IPS-NIHi7 (cell line): ENCODE data around the gene LRMDA.
A peak's percentile ranks its signal among the peaks of the same experiment; 100 is the strongest.

Experiments used
- DNase-seq: peaks from one replicate; pipeline ENCODE4 v3.0.0; 2012; ENCODE audit warnings: mixed read lengths; ENCODE audit errors: extremely low spot score

The LRMDA gene

DNA sequence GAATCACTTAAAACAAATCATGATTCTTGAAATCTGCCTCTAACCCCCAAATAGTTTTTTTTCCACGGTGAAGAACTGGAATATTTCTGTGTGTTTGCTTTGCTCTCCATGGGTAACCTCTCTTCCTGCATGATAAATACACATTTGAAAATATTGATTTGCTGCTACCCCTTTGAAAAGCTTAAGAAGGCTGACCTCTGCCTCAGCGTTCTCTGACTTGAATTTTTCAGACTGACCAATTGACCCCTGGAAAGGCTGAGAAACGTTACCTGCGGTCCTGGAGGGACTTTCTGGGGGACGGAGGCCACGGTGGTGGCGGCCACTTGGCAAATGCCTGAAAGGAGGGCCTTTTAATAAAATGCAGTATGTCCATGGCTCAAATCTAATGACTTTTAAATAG, 520.2 kb downstream of the LRMDA start:
- DNase-seq, result no peak

DNA sequence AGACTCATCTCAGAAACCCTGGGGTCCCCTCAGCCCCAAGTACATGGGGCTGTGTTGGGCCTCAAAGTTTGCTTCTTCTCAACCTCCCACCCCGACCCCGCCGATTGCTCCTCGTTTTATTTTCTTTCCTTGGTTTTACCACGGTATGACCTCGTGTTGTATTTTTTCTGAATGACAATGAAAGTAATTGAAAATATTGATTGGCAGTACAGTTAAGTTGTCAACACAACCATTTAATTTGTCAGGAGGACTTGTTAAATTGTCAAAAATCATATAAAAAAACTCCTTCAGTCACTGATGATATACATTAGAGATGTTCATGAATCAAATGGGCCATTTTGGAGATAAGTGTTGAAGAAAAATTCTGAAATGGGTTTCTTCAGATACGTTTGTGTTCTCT, 520.7 kb downstream of the LRMDA start:
- no peak for DNase-seq

DNA sequence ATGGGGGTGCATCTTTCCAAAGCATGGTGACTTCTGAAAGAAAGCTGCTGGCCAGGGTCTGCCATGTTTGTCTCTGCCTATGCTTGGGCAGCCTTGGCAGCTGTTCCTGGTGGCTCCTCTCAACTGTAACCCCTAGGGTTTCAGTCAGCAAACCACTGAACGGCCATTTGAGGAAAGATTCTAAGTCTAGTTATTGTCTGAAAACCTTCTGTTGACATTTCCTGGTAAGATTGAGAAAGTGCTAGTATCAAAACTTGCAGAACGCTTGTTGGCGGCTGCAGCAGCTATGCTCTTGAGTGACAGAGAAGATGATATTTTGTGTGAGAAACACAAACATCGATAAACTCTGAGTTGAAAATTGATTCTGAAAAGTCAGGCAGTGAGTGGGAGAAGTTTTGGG, 523.1 kb downstream of the LRMDA start:
- DNase-seq, result no peak

DNA sequence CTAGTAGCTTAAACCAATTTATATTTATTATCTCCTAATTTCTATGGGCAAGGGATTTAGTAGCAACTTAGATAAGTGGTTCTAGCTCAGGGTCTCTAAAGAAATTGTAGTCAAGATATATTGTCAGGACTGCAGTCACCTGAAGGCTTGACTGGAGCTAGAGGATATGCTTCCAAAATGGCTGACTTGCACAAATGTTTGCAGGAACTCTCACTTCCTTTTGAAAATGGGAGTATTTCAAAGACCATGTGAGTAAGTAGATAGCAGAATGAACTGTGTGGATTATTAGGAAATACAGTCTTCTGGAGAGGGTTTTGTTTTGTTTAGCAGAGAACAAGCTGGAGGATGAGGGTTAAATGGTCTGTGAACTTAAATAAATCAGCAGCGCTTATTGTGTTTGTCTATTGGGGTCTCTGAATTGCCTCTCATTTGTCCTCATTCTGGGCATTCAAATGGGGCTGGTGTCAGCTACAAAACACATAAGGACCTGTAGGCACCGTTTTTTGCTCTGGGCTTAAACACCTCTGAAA, 524.6 kb downstream of the LRMDA start:
- DNase-seq, result no peak

DNA sequence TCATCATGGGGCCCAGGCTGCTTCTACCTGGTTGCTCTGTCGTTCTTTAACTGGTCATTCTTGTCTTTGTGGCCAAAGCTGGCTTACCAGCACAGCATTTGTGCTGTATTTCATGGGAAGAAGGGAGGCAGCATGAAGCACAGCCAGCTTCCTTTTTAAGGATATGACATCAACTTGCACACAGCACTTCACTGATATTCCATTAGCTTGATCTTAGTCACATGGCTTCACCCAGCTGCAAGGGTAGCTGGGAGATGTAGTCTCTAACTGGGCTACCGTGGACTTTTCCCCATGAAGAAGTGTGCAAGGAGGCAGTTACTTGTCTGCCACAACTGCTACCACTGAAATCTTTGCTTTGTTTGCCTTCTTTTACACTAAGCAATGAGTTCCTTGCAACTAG, 525.2 kb downstream of the LRMDA start:
- DNase-seq, result peak; percentile 19

DNA sequence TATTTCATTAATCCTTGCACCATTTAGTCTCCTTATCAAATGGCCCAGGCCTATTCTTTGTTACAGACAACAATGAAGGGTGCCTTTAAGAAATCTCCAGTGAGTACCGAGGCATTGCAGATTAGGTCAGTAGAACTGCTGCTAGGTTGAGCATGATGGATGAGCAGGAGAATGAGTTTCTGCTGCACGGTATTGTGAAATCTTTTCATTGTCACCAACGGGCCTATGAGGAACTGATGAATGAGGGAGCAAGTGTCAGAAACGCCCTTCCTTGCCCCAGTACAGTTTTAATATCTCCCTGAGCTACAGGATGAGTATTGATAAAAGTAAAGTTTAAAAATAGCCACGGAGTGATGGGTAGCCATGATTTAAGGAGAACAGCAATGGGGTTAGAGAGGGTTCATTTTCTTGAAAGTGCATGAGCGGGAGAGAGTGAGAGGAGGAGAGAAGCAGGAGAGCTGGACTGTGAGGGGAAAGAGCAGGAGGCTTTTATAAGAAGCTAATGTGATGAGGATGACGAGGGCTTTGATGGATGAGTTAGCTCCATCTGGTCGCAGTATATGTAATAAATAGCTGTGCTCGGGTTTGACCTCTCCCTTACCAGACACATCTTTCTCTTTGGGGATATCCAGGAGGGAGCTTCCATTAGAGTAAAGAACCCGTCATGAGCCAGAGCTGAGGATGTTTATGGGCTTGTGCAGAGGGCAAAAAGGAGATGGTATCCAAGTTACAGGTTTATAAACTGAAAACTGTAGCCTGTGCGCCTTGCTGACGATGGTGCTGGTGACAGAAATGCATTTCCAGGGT, 526.1 kb downstream of the LRMDA start:
- DNase-seq, result no peak

DNA sequence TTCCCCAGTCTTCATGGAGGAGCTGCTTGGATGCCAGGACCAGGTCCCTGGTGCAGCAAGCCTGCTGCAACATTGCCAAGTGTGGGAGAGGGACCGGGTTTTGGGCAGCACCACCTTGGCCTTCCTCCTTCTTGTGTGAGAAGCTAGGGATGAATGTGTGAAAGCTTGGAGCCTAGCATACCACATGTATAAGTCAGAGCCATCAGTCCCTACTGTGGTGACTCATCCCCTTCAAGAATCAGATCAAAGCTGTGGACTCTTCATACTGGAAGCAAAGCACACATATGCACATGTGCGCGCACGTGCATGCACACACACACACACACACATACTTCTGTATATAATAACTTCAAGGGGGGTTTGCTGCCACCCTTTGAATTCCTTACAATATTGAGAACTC, 527.8 kb downstream of the LRMDA start:
- no peak for DNase-seq

DNA sequence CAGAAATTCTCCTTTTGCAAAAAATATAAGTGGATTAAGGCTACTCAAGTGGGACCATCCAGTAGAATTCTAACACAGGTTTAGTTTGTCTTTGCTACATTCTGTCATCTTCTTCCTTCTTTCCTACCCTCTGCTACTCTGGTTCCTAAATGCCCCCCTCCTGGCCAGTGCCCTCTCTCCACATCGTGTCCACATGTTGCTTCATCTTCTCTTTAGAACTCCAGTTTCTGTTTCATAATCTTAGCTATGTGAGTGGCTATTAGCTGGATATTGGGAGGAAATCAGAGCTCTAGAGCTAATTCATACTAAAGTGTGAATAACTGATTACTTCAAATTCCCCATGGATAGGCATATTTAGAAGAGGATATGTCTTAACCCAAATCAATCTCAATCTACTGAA, 528.5 kb downstream of the LRMDA start:
- no peak for DNase-seq

DNA sequence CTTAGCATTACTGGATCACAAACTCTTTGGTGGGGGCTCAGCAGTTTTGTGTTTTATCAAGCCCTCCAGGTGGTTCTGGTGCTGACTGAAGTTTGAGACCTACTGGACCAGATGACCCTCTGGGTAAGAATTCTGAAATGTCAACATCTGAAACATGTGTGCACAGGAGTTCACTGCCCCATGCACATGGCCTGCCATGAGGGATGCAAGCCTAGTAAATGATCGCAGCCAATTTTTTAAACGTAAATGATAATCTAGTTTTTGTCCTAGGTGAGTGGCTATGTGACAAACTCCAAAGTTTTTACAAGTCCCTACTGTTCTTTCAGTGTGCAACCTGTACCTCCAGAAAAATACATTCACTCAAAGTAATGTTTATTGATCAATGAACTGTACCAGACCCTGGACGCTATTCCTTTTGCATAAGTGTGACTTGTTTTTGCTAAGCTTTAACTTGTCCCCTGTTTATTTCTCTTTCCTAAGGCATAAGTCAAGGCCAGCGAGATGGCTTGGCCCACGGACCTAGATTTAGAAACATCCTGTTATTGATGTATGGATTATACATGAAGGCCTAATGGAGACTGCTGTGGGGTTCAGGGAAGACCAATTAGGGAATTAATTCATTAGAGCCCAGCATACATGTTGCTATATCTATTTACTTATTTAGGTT, 531.1 kb downstream of the LRMDA start:
- no peak for DNase-seq

DNA sequence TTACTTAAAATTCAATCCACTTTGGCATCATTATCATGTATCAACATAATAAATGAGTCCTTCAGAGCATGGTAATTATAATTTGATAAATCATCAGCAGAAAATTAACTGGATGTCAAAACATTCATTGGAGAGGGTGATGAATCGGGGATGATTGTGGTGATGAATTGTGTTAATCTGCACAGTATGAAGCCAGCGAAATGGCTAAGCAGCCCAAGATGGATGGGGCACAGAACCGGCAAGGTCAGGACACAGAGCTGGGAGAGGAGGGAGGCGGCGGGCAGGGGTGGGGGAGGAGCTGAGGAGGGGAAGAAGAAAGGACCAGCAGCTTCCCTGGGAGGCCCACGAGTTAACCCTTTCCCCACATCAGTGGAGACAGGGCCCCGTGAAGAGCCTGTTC, 536.1 kb downstream of the LRMDA start:
- peak; percentile 65 for DNase-seq

DNA sequence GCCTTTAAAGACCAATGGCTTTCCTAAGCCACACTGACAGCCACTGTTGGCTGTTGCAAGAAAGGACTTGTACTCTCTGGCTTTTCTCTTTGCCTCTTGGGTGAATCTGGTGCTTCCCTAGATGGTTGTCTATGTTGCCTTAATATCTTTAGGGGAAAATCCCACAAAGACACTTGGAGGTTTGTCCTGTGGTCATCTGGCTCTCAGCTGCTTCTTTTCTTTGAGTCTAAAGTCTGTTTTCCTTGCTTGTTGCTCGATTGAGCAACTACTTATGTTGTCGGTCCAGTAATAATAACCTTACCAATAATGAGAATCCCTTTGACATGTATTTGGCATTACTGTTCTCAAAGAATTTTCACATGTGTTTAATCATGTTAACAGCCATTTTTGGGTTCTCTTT, 537.6 kb downstream of the LRMDA start:
- no peak for DNase-seq

DNA sequence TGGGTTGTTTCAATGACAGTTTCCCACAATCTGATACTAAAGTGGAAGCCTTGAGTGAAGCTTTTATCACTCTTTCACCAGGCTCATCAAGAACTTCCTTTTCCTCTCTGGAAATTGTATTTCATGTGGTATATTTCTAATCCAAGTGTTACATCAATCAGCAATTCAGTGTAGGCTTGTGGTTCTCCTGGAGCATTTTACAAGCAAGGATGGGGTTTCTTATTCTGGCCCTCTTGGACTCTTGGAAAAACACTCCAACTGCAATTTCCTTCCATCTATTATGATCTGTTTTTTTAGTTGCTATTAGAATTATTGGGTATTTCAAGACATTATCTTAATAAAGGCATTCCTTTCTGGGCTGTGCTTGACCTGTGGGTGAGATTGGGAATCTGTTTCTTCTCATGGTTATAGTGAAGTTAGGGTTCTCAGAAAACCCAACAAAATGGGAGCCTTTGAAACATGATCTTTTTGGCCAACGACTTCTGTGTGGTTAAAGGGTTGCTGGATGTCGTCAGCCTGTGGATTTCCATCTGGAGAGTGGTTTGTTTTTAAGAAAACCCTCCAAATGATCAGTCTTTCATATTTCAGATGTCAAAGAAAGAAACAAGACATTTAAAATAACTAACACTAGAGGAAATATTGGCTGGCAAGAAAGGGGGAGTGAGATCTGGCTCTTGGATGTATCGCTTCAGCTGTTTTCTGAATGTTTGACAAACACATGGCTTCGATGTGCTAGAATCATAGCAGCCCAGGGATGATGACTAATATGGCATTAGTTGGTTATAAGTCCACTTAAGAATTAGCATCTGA, 540.2 kb downstream of the LRMDA start:
- no peak for DNase-seq

DNA sequence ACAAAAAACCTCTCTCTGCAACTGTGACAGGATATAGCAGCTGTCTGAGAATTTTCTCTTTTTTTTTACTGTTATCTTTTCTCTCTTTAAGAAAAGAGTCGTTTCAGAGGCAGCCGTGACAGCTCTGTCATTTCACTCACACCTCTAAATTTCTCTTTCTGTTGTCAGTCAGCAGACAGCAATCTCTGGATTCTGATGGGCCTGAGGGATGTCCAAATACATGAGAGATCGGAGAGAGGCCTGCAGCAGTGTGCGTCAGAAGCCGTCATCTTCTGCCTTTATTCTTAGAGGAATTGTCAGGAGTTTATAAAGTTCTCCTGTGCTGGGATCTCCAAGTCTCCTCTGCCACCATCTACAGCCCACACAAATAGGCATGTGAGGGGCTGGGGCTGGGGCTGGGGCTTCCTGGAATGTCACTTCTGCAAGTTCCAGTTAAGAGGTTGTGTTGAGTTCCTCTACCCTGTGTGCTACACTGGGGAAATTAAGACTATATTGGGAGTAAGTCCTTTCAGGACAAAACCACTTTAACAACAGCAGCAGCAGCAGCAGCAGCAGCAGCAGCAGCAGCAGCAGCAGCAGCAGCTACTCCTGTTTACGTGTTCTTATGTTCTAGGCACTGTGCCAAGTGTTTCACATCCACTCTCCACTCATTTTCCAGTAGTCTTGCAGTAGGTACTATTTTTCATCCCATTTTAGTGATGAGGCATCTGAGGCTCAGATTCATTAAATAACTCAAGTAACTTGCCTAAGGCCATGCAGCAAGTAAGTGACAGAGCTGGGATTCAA, 541.3 kb downstream of the LRMDA start:
- no peak for DNase-seq

DNA sequence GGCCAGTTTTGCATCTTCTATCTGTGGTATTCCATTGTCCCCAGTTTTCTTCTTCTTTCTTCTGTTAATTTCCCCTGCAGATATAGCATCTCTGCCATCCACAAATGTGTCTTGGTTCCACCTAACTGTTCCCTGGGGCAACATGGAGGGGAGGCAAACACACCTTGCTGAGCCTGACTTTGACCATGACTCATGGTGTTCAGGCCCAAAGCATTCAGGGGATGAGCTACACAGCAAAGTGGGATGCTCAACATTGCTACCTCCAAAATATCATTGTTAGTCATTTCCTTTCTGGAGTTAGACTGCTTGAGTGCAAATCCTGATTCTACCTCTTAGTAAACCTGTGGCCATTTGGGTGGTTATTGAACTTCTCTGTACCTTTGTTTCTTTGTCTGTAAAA, 542.7 kb downstream of the LRMDA start:
- DNase-seq, result no peak

DNA sequence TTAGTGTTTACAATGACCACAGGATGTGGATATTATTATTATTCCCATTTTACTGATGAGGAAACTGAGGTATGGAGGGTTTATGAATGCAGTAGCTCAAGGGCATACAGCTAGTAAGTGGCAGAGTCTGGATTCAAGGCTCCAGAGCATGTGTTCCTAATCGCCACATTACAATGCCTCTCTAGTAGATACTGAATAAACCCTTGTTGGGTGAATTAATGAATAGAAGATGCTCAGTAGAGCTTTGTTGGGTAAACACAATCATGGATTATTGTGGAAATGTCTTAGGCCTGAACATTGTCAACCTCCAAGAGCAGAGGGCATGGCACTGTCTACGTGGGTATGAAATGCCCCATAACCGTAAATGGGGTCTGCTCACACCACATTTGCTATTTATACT, 545.3 kb downstream of the LRMDA start:
- no peak for DNase-seq

DNA sequence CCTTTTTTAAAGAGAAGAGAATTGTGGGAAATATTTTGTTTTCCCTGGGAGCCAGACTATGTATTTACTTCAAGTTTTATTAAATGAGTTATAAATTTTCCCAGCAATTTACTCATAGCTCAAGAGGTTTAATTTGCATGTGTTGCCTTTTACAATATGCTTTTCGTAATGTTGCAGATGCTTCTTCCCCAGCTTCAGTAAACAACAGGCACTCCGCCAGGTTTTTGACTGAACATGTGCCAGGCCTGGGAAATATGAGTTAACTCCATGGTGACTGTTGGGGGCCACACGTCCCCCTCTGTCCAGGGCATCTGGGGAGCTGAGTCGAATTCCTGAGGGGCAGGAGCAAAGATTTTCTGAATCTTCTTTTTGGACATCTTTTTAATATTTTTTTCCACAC, 545.7 kb downstream of the LRMDA start:
- DNase-seq, result no peak

DNA sequence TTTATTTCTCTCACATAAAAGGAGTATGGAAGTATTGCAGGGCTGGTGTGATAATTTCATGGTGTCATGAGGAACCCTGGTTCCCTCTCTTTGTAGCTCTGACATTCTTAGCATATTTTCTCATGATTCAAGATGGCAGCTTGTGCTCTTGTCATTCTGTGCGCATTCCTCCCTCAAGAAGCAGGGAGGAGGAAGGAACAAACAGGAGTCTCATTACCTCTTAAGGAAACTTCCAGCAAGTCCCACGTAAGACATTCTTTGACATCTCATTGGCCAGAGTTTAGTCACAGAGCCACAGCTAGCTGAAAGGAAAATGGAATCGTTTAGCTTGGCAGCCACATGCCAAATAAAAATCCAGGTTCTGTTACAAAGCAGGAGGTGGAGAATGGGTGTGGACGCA, 546.8 kb downstream of the LRMDA start:
- no peak for DNase-seq

DNA sequence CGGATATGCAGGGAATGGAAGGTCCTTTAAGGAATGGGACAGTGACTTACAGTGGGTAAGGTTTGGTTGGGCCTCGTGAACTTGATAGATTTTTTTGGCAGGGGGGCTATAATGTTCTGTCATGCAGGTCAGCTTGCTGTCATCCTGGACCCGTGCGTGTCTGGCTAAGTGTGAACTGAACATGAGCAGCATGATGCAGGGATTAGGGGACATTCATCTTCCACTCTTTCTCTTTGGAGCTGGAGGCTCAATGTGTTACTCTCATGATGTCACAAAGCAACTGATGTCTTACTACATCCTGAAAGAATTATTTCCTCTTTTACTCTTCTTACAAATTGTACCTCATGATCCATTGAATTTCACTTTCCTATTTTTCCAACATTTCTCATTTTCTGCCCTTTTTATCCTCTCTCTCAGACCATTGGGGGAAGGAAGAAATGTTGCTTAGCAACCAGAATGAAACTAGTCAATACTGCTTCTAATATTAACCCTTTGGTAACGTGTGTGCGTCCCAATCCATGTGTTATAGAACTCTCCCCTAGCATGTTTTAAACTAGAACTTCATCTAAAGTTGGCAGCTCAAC, 549.1 kb downstream of the LRMDA start:
- no peak for DNase-seq

DNA sequence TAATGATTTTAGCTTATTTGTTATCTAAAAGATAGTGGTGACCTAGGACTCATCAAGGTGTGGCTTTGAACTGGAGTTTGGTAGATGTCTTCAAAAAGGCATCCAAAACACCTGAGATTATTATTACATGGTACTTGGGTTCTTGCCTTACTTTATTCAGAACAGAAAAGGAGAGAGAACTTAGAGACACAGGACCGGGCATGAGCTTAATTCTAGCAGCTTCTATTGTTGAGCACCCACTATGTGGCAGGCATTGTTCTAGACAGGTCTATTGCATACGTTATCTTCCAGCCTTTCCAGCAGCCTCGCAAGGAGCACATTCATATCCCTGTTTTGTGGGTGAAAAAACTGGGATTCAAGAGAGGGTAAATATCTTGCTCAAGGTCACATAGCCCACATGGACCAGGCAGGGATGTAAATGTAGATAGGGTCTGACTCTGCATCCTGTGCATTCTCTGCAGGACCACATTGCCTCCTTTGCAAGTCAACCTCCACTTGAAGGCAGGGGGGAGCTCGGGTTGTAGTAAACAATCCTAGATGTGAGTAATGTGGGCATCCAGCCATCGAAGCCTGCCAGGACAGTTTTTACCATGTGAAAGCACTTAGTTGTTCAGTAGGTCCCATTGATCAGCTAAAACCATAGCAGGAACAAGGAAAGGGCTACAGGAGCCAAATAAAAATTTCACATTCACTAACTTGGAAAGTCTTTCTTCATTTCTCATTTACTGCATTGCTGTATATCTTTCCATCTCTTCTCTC, 551.4 kb downstream of the LRMDA start:
- no peak for DNase-seq

DNA sequence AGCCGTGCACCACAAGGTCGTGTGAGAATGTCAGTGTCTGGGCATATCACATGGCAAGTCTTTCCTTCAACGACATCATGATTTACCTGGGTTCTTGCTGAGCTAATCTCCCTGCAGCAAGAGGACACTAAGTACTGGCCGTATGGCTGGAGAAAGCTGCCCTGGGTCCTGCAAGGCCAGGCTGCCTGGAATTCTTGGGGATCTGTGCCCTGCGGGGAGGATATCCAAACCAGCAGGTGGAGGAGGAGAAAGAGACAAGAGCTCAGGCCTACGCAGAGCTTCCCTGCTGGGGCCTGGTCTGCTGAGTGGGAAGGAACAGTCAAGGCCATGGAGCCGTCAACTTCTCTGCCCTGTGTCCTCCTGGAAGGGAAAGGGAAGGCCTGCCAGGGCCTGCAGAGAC, 552.6 kb downstream of the LRMDA start:
- DNase-seq, result no peak

DNA sequence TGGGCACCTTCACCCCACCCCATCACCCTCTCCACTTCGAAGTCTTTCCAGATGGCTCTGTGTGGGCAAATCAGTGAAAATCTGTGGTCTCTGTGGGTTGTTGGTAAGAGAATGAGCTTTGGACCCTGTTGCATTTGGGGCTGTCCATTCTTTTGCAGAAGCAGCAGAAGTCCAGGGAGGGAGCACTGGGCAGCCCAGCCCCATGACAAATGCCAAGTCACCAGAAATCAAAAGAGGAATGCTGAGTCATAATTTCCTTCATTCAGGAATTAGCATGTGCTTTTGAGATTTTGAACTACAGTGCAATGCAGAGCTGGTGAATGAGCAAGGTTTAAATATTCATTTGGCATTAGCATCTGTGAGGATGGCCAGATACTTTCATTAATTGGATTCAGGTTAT, 556.2 kb downstream of the LRMDA start:
- DNase-seq, result no peak
